ENCODE results near the gene PNPT1. TPM values are rescaled to one million over a fixed set of nuclear protein-coding genes. Genes with fewer than 3 reads are reported as not detected.

PNPT1 gene
- polyA plus RNA-seq, 2 of the 4 experiments (the other 2 are of a cell fraction): 49.6 to 65.9 TPM

GRCh38 chr2:55636831-55637230 lies 56.8 kb downstream of the PNPT1 start:
- POLR2A ChIA-PET: no interaction called here
- no peak for ATAC-seq

GRCh38 chr2:55628931-55629330 lies 64.7 kb downstream of the PNPT1 start:
- FAIRE-seq (no peak), ATAC-seq (no peak), DNase-seq (ENCODE audit: low read depth in 1 of 2, low spot score in 1 of 2) (no peak)
- H3K4me2 ChIP-seq: no peak overlapping the region
- no peak overlapping the region for H3K27ac ChIP-seq
- 93% methylated on average over 2 of the region's 2 CpGs for WGBS (ENCODE audit: missing lambda C conversion rate)
- ChIA-PET POLR2A (no interaction called here), CTCF (interaction anchor here (1.2 to 2.5 kb wide), 2 partner anchors 8 to 11 kb away, joined by 4 to 7 read pairs; no protein-coding TSS in a partner anchor)
- H3K4me3 ChIP-seq: no peak overlapping the region
- H3K4me1 ChIP-seq: no peaks in the 10 kb centered on the region
- no peaks in the 10 kb centered on the region for H3K9me3 ChIP-seq
- no peak for TF ChIP-seq ZFP36 (IDR thresholded peaks at IDR 0.05; ENCODE audit: borderline replicate concordance, partially characterized antibody)
- no peak for TF ChIP-seq PBX3 (IDR thresholded peaks at IDR 0.05)
- TF ChIP-seq ZNF302 (CRISPR knock-in tag; IDR thresholded peaks at IDR 0.05): no peak
- TF ChIP-seq USF2 (IDR thresholded peaks at IDR 0.05): no peak
- TF ChIP-seq ESRRA (IDR thresholded peaks at IDR 0.05; ENCODE audit: borderline replicate concordance, low read length): no peak
- TF ChIP-seq FOSB (CRISPR knock-in tag; IDR thresholded peaks at IDR 0.05): no peak
- no peak for TF ChIP-seq TP53 (CRISPR knock-in tag; IDR thresholded peaks at IDR 0.05)
- no peak for TF ChIP-seq EHMT2 (IDR thresholded peaks at IDR 0.05; ENCODE audit: low read depth)
- no peak for TF ChIP-seq EP300 (IDR thresholded peaks at IDR 0.05)
- no peak for TF ChIP-seq TFCP2L1 (CRISPR knock-in tag; IDR thresholded peaks at IDR 0.05)
- no peak for TF ChIP-seq CBX8 (IDR thresholded peaks at IDR 0.05)
- TF ChIP-seq E2F6 (IDR thresholded peaks at IDR 0.05; ENCODE audit: borderline replicate concordance, low read depth): no peak

More at GRCh38 chr2:55636831-55637230, 56.8 kb downstream of the PNPT1 start:
- no peak overlapping the region for H3K4me3 ChIP-seq
- no peak for TF ChIP-seq JUN (IDR thresholded peaks at IDR 0.05)
- TF ChIP-seq USF2 (IDR thresholded peaks at IDR 0.05): no peak
- TF ChIP-seq ZFP36 (IDR thresholded peaks at IDR 0.05; ENCODE audit: borderline replicate concordance, partially characterized antibody): no peak
- TF ChIP-seq BHLHE40 (IDR thresholded peaks at IDR 0.05; ENCODE audit: low read depth, low read length): no peak
- no peak for TF ChIP-seq POLR2AphosphoS2 (conservative IDR thresholded peaks at IDR 0.05; ENCODE audit: low read length)
- no peak for TF ChIP-seq ELK1 (IDR thresholded peaks at IDR 0.05; ENCODE audit: low read depth, low read length)
- no peak for TF ChIP-seq MAFK (IDR thresholded peaks at IDR 0.05; ENCODE audit: partially characterized antibody)
- no peak for TF ChIP-seq REST (IDR thresholded peaks at IDR 0.05)
- no peak for TF ChIP-seq CHD2 (IDR thresholded peaks at IDR 0.05; ENCODE audit: low read length, partially characterized antibody)
- TF ChIP-seq NPAS2 (CRISPR knock-in tag; IDR thresholded peaks at IDR 0.05; ENCODE audit: borderline replicate concordance): no peak
- H3K9me3 ChIP-seq: no peaks in the 10 kb centered on the region
- DNase-seq (ENCODE audit: low read depth in 1 of 2, low spot score in 1 of 2) (no peak), FAIRE-seq (peak; percentile 61)
- H3K4me1 ChIP-seq: no peaks in the 10 kb centered on the region
- WGBS (ENCODE audit: missing lambda C conversion rate): 94% methylated on average over 3 of the region's 3 CpGs
- CTCF ChIA-PET: interaction anchor here (0.6 to 1.5 kb wide), 3 partner anchors 10 to 36 kb away, joined by 3 read pairs; no protein-coding TSS in a partner anchor
- no peak overlapping the region for H3K4me2 ChIP-seq
- no peak overlapping the region for H3K27ac ChIP-seq

Data from A549 (cell line).